Adrenal gland (tissue), 5 donors: ENCODE measurements around the gene MAN2B2.

ENCODE experiments used
- POLR2A ChIP-seq, 2 donors: fragments of 450-650 bp; IDR thresholded peaks; one replicate each; pipeline ENCODE4 v1.6.1; 2017; ENCODE audit warnings: antibody characterized with exemption in 2 of 2, mild to moderate bottlenecking in 2 of 2, moderate library complexity in 1 of 2
- TF ChIP-seq, protein P1 (sequence below), 6 experiments: fragments of 450-650 bp in 4 of 6; fragments of 200-600 bp in 2 of 6; sonication (generic) in 1 of 6; IDR thresholded peaks; 1 replicate in 5 of 6; 2 replicates in 1 of 6; pipeline versions ENCODE4 v1.5.1 to v1.8.0; 2016 to 2021; ENCODE audit warnings: antibody characterized with exemption in 6 of 6, mild to moderate bottlenecking in 2 of 6, moderate library complexity in 1 of 6
- donor health status: DM: no; HTN: no; CAD: no.

GRCh38 chr4:6647169-6647568 is 72.2 kb downstream of the MAN2B2 start:
- TF ChIP-seq, protein P1, sequence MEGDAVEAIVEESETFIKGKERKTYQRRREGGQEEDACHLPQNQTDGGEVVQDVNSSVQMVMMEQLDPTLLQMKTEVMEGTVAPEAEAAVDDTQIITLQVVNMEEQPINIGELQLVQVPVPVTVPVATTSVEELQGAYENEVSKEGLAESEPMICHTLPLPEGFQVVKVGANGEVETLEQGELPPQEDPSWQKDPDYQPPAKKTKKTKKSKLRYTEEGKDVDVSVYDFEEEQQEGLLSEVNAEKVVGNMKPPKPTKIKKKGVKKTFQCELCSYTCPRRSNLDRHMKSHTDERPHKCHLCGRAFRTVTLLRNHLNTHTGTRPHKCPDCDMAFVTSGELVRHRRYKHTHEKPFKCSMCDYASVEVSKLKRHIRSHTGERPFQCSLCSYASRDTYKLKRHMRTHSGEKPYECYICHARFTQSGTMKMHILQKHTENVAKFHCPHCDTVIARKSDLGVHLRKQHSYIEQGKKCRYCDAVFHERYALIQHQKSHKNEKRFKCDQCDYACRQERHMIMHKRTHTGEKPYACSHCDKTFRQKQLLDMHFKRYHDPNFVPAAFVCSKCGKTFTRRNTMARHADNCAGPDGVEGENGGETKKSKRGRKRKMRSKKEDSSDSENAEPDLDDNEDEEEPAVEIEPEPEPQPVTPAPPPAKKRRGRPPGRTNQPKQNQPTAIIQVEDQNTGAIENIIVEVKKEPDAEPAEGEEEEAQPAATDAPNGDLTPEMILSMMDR (IDR thresholded peaks at IDR 0.05): no peak
- TF ChIP-seq POLR2A (IDR thresholded peaks at IDR 0.05): no peak
